IgD-negative memory B cell (primary cell): ENCODE results near the gene JTB. TPM values are rescaled to one million over a fixed set of nuclear protein-coding genes. Genes with fewer than 3 reads are reported as not detected.

Source experiments
- H3K27ac Mint-ChIP-seq, 3 donors: one replicate each; pipeline ENCODE4 v1.8.0; 2020 to 2022; ENCODE audit warnings: mild to moderate bottlenecking in 3 of 3, mixed read lengths in 3 of 3, moderate library complexity in 1 of 3
- H3K27me3 Mint-ChIP-seq: one replicate; pipeline ENCODE4 v1.8.0; 2021; ENCODE audit warnings: mixed read lengths
- H3K36me3 Mint-ChIP-seq: one replicate; pipeline ENCODE4 v1.8.0; 2020; ENCODE audit warnings: mild to moderate bottlenecking, mixed read lengths
- H3K4me1 Mint-ChIP-seq, 3 donors: one replicate each; pipeline ENCODE4 v1.8.0; 2020 to 2022; ENCODE audit warnings: mixed read lengths in 3 of 3, mild to moderate bottlenecking in 1 of 3
- H3K4me3 Mint-ChIP-seq, 4 donors: one replicate each; pipeline ENCODE4 v1.8.0; 2020 to 2022; ENCODE audit warnings: mild to moderate bottlenecking in 4 of 4, mixed read lengths in 4 of 4, moderate library complexity in 3 of 4
- H3K9me3 Mint-ChIP-seq, 3 donors: one replicate each; pipeline ENCODE4 v1.8.0; 2020 to 2021; ENCODE audit warnings: mixed read lengths in 3 of 3, mild to moderate bottlenecking in 1 of 3
- polyA plus RNA-seq: library from polyadenylated mRNA; unstranded; fragments of 300-500 nt; fragmentation: Illumina TruSeq; gene quantifications from one replicate; pipeline ENCODE4 v1.2.3, GENCODE V29; 2021

The JTB gene
- polyA plus RNA-seq, 1 donor from 2014 or later = 344 TPM

DNA sequence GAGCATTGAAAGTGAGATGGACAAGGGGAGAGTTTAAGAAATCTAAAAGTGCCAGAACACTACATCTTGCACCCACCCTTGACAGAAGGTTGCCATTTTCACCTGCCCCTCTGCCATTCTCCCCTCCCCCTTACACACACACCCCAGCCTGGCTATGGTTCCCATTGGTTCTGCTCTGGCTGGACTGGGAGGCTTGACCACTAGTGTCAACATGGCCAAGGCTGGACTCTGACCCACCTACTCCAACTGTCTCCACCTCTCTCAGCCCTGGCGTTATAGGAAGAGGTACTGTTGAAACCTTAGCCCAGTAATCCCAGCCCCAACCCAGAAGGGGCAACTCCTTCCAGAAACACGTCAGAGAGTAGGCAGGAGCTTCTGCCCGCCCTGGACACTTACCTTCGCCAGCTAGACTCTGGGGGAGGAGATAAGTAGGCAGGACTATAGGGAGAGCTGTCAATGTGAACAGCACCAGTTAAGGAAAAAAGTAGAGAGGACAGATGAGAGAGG, 23.6 kb downstream of the JTB start:
- no peaks in the 10 kb centered on the region for H3K36me3 Mint-ChIP-seq
- H3K27ac Mint-ChIP-seq = peak overlapping the region in 2 of 3 donors; percentile 9 to 61
- no peaks in the 10 kb centered on the region for H3K27me3 Mint-ChIP-seq
- no peaks in the 10 kb centered on the region for H3K9me3 Mint-ChIP-seq
- peak overlapping the region in 2 of 4 donors; percentile 17 to 74 for H3K4me3 Mint-ChIP-seq
- peaks cover 12 to 41% (median 25%) of the 10 kb centered on the region in 3 donors for H3K4me1 Mint-ChIP-seq

DNA sequence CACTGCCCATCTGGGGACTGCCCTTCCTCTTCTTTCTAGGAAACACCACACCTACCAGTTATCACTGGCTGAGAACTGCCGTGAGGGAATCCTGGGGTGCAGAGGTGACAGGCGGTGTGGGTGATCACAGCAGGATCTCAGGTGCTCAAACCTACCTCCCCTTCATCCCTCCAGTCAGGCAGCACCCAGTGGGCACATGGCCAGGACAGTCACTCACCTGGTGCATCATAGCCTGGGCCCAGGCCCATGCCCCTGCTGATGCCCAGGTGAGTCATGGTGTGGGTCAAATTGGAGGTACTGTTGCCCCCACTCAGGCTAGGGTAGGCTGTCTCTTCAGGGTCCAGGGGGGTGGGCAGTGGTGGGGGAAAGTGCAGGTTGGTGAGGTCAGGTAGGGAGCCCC, 25.7 kb downstream of the JTB start:
- Mint-ChIP-seq H3K27me3 (no peaks in the 10 kb centered on the region), H3K4me3 (no peak overlapping the region), H3K9me3 (no peaks in the 10 kb centered on the region), H3K36me3 (no peaks in the 10 kb centered on the region), H3K27ac (no peak overlapping the region), H3K4me1 (peaks cover 11 to 36% (median 24%) of the 10 kb centered on the region in 3 donors)

DNA sequence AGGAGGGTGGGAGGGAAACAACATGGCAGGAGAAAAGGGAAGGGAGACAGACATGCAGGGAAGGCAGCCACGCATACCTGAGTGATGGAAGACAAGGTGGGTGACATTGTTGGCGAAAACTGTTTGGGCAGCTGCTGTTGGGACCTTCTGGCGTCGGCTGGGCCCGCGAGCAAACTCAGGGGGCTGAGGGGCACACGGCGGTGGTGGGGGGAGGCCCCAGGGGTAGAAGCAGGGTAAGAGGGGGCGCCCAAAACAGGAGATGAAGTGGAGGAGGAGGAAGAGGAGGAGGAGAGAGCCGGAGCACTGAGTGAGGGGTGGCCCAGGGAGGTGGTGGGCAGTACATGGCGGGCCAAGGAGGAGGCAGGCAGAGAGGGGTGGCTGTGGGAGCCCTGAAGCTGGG, 26.3 kb downstream of the JTB start:
- H3K27me3 Mint-ChIP-seq = no peaks in the 10 kb centered on the region
- H3K36me3 Mint-ChIP-seq = no peaks in the 10 kb centered on the region
- peak overlapping the region in 1 of 4 donors; percentile 84 for H3K4me3 Mint-ChIP-seq
- peak overlapping the region in 1 of 3 donors; percentile 96 for H3K27ac Mint-ChIP-seq
- peaks cover 10 to 31% (median 20%) of the 10 kb centered on the region in 3 donors for H3K4me1 Mint-ChIP-seq
- H3K9me3 Mint-ChIP-seq = no peaks in the 10 kb centered on the region

DNA sequence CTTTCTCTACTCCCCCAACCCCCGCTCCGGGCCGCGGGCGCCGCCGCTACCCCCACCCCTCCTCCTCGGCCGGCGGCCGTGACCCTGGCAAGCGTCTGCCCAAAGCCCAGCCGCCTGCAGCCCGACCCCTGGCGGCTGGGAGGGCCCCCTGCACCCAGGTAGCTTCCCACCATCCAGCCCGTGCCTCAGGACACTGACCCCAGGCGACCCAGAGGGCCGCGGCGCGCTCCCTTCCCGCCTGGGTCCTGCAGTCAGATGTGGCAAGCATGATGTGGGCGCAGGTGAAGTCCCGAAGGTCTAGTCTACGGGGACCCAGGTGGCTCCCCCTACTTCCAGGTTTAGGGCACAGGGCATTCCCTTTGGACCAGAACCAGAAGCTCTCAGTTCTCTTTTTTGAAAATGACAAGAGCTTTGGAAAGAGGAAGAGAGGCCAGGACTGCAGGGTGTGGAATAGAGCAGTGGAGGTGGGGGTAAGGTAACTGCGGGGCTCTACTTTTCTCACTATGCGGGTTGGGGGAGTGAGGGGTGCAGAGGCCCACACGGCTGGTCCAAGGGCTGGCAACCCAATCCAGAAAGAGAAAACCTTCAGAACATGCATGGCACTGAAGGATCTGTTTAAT, 30.7 kb downstream of the JTB start, which contains the start of gene DENND4B:
Gene DENND4B, minus strand, starts transcription at position 97 of the 620 bp plus-strand sequence. CDS start 2,344 bp downstream, outside the sequence.
- Mint-ChIP-seq H3K9me3 (no peaks in the 10 kb centered on the region), H3K4me3 (peak within 1 kb of the TSS; percentile 91 to 99 (median 96)), H3K36me3 (peaks cover 6% of the 10 kb centered on the region), H3K27ac (peak within 1 kb of the TSS; percentile 98 to 100 (median 99)), H3K27me3 (no peaks in the 10 kb centered on the region), H3K4me1 (peaks cover 15 to 27% (median 23%) of the 10 kb centered on the region in 3 donors)

DNA sequence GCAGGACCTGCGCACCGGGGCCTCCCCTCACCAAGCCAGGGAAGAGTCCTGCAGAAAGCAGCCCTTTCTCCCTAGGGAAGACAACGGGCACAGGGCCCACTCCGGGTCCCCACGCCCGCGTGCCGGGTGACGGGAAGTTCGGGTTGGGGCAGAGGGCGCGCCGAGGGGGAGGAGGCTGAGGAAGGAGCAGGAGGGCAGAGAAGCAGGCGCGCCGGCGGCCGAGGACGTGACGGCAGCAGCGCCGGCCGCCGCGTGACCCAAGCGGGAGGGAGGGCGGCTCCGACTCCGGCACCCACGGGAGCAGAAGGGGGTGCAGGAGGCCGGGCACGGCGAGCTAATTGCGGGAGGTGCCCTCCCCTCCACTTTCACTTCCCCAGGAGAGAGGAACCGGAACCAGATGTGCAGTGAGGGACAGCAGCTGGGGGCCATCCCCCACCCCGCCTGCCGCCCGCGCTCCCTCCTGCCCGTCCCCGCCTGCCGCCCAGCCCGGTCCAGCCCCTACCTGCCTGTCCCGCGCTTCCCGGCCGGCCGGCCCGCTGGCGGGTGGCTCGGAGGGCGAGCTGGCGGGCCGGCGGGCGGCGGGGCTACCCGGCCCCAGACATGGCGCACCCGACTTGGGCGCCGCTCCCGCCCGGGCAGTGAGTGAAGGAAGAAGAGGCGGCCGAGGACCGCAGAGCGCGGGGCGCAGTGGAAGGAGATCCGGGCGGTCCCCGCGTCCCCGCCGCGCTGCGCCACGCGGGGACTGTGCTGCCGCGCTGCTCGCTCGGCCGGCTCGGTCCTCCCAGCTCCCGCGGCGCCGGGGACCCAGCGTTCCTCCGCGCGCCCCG, 31.5 kb downstream of the JTB start:
- Mint-ChIP-seq H3K9me3 (no peaks in the 10 kb centered on the region), H3K27me3 (no peaks in the 10 kb centered on the region), H3K4me1 (peaks cover 15 to 28% (median 23%) of the 10 kb centered on the region in 3 donors)

DNA sequence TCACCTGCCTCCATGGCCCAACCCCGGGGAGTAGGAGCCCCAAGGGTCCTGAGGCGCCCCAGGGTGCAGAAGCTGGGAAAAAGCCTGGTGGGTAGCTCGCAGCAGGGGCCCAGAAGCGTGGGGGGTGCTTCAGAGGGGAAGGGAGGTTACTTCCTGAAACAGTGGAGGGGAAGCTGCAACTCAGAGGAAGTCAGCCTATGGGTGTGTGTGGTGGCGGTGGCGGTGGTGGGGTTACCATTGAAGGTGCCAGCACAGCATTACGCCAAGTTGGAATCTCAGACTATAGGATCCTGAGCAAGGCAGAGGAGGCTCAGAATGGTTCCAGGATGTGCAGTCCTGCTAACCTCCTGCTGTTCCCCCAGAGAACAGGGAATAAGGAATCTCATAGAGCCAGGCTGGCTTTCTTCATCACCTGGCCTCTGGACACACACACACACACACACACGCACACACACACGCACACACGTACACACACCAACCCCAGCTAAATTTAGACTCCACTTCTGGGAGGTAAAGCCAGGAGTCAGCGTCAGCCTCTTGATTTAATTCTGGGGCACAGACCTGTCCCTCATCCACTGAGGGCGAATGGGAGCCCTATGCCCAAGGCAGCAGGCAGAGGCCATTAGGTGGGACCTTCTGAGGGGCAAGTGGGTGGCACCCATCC, 32.2 kb downstream of the JTB start:
- Mint-ChIP-seq H3K9me3 (no peaks in the 10 kb centered on the region), H3K36me3 (peaks cover 6% of the 10 kb centered on the region), H3K4me1 (peaks cover 15 to 28% (median 21%) of the 10 kb centered on the region in 3 donors), H3K27me3 (no peaks in the 10 kb centered on the region), H3K27ac (peak overlapping the region; percentile 98 to 100 (median 99)), H3K4me3 (peak overlapping the region; percentile 91 to 99 (median 96))

More for the DNA sequence above, 31.5 kb downstream of the JTB start:
- Mint-ChIP-seq H3K27ac (peak overlapping the region; percentile 98 to 100 (median 99)), H3K36me3 (peaks cover 6% of the 10 kb centered on the region), H3K4me3 (peak overlapping the region; percentile 91 to 99 (median 96))

DNA sequence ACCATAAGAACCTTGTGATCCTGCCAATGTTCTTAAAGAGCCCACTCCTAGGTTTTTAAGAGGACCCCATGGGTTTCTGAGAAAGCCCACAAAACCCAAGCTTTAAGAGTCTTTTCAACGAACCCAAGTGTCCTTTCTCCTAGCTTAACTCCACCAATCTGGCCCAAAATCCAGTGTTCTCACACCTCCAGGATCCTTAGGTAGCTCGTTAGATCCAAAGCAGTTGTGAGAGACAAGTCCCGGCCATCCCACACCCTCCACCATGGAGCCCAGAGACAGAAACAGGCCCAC, 32.7 kb downstream of the JTB start:
- peak overlapping the region; percentile 91 to 99 (median 96) for H3K4me3 Mint-ChIP-seq
- peaks cover 17 to 27% (median 20%) of the 10 kb centered on the region in 3 donors for H3K4me1 Mint-ChIP-seq
- H3K36me3 Mint-ChIP-seq = peaks cover 6% of the 10 kb centered on the region
- no peaks in the 10 kb centered on the region for H3K27me3 Mint-ChIP-seq
- peak overlapping the region; percentile 98 to 100 (median 99) for H3K27ac Mint-ChIP-seq
- no peaks in the 10 kb centered on the region for H3K9me3 Mint-ChIP-seq

DNA sequence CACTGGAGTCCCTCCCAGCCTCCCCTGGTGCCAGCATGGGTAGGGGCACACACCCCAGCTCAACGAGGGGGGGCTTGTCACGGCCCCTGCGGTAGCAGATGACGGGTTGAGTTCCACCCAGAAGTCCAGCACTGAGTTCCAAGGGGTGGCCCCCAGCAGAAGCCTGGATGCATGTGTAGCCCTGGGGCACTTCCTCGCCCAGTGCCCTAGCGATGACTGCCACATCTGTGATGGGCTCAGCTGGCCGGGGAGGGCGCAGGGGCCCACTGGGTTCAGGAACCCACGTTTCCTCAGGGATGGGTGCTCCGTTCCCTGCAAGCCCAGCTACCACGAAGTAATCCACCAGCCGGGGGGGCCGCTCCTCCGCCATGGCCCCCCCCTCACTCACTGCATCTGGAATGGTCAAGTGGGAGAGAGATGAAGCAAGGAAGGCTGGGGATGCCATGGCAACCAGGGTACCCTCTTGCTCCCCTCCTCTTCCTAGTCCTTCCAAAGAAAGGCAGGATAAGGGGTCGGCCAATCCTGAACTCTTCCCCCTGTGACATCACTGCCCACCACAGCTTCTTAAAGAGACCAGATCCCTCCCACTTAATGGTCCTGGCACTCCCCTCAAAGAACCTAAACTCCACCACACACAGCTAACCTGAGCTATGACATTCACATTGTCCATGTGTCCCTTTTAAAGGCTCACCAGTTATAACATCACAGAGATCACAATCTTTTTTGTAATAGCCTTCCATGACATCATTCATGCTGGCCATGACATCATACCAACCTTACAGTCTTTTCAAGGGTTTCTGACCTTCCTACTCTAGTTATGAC, 33.3 kb downstream of the JTB start:
- Mint-ChIP-seq H3K27me3 (no peaks in the 10 kb centered on the region), H3K27ac (peak overlapping the region; percentile 98 to 100 (median 99)), H3K4me3 (peak overlapping the region; percentile 91 to 99 (median 96)), H3K36me3 (peaks cover 6% of the 10 kb centered on the region), H3K9me3 (no peaks in the 10 kb centered on the region), H3K4me1 (peaks cover 19 to 27% (median 20%) of the 10 kb centered on the region in 3 donors)

DNA sequence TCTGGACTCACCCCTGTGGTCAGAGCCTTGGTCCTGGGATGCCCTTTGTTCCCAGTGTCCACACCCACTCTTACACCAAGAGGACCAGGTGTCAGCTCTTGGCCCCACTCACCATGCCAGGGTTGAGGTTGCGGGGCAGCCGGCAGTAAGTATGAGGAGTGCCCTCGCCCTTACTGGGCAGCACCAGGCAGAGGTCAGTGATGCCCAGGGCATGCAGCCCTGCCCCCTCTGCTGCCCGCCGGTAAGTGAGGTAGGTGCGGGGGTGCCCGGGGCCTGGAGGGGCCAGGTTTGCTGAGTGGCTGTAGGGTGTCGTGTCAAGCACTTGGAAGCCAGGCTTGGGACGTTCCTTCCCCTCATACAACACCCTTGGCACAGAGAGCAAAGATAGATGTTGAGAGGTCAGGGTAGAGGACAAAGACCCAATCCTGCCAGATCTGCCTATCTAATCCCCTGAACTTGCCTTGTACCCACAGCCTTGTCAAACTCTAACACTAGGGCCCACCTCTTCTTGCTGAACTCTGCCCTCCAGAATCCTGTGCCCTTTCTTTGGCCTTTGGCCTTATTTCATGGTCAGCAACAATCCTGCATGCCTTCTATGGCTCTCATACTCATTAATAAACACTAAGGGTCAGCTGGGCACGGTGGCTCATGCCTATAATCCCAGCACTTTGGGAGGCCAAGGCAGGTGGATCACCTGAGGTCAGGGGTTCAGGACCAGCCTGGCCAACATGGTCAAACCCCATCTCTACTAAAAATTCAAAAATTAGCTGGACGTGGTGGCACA, 34.5 kb downstream of the JTB start:
- Mint-ChIP-seq H3K27ac (peak overlapping the region in 2 of 3 donors; percentile 45 to 98), H3K4me1 (peaks cover 19 to 26% (median 22%) of the 10 kb centered on the region in 3 donors), H3K9me3 (no peaks in the 10 kb centered on the region), H3K36me3 (peaks cover 6% of the 10 kb centered on the region), H3K27me3 (no peaks in the 10 kb centered on the region), H3K4me3 (peak overlapping the region in 3 of 4 donors; percentile 94 to 99 (median 98))

DNA sequence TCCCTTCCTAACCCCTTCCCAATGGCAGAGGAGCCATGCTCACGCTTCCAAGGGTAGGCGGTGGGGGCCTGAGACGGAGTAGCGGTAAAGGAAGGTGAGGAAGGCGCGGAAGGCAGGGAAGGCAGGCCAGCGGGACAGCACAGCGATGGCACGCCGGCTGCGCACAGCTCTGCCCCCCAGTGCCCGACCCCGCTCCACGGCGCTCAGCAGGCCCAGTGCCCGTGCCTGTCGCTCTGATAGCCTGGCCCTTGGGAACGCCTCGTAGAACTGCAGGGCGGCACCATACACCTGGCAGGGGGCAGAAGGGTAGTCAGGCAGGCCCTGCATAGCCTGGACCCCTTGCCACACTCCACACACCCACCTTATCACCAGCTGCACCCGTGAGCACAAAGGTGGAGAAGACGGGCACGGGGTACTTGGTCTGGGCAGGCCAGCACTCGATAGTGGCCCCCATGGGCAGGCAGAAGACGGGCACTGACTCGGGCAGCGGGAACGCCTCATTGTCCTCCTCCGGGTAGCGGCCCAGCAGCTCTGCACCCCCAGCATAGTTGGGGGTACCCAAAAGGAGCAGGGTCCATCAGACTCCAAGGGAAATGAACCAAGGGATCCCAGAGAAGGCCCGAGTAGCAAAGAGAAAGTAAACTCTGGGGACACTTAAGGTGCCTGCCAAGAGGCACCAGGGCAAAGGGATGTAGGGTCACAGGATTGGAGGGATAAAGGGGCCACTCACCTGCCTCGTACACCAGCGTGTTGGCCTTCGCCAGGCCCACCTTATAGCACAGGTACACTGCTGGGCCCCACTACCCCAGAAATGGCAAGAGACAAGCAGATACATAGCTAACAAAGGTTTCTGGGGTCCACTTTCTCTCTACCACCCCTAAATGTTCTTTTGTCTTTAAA, 35.4 kb downstream of the JTB start:
- H3K27ac Mint-ChIP-seq = peak overlapping the region; percentile 59 to 98 (median 62)
- H3K4me1 Mint-ChIP-seq = peaks cover 17 to 26% (median 20%) of the 10 kb centered on the region in 3 donors
- peaks cover 6% of the 10 kb centered on the region for H3K36me3 Mint-ChIP-seq
- peak overlapping the region in 2 of 4 donors; percentile 84 to 94 for H3K4me3 Mint-ChIP-seq
- no peaks in the 10 kb centered on the region for H3K9me3 Mint-ChIP-seq
- no peaks in the 10 kb centered on the region for H3K27me3 Mint-ChIP-seq

DNA sequence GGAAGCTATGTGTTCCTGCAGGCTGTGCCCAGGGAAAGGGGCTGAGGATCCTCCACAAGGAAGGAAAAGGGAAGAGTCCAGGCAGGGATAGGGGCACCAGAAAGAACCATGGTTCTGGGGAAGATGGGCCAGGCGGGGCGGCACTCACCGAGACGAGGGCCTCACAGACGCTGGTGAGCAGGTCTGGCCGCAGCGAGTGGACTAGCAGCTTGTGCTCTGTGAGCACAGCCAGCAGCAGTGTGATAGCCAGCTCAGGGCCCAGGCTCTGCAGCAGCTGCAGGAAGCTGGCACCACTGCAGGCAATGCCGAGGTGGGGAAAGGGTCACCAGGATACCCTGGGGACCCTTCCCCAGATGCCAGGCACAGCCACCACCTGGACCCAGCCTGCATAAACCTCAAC, 36.7 kb downstream of the JTB start:
- no peaks in the 10 kb centered on the region for H3K9me3 Mint-ChIP-seq
- H3K4me1 Mint-ChIP-seq = peaks cover 14 to 24% (median 19%) of the 10 kb centered on the region in 3 donors
- H3K4me3 Mint-ChIP-seq = peak overlapping the region in 2 of 4 donors; percentile 47 to 53
- H3K27me3 Mint-ChIP-seq = no peaks in the 10 kb centered on the region
- peak overlapping the region in 2 of 3 donors; percentile 88 for H3K27ac Mint-ChIP-seq
- H3K36me3 Mint-ChIP-seq = peaks cover 9% of the 10 kb centered on the region

DNA sequence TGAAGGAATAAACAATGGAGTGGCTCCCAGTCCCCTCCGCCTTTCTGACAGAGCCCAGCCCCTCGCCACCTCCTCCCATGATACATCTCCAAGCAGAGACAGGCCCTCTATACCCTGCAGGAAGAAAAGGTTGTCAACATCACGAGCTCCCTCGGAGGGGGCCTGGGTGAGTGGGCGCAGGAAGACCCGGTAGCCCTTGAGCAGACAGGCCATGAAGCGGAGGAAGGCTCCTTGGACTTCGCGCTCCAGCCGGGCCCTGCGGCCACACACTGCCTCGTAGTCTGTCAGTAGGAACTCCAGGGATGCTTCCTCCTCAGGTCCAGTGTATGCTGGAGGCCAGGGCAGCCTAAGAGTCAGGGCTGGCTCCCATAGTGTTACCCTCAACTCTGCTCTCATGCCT, 38.0 kb downstream of the JTB start:
- Mint-ChIP-seq H3K27me3 (no peaks in the 10 kb centered on the region), H3K4me1 (peaks cover 11 to 23% (median 17%) of the 10 kb centered on the region in 3 donors), H3K9me3 (no peaks in the 10 kb centered on the region), H3K36me3 (peaks cover 7% of the 10 kb centered on the region), H3K27ac (peak overlapping the region in 1 of 3 donors; percentile 5), H3K4me3 (peak overlapping the region in 1 of 4 donors; percentile 53)

DNA sequence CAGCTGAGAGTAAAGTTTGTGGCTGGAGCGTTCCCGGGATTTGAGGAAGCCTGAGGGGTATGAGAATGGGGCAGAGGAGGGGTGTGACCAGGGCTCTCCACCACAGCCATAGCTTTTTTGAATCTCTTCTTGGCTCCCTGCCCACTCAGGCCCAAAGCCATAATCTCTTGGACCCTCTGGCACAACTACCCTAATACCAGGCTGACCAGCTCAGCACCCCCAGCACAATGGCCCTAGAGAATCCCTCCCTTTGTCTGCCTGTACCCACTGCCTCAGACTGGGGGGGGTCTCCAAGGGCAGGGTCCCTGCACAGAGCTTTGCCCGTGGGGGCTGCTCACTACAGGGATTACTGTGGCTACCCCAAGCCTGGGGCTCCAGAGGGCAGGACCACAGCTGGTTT, 38.5 kb downstream of the JTB start:
- no peaks in the 10 kb centered on the region for H3K9me3 Mint-ChIP-seq
- no peak overlapping the region for H3K4me3 Mint-ChIP-seq
- peaks cover 5% of the 10 kb centered on the region for H3K36me3 Mint-ChIP-seq
- no peaks in the 10 kb centered on the region for H3K27me3 Mint-ChIP-seq
- H3K4me1 Mint-ChIP-seq = peaks cover 9 to 21% (median 14%) of the 10 kb centered on the region in 3 donors
- peak overlapping the region in 1 of 3 donors; percentile 5 for H3K27ac Mint-ChIP-seq
